Endothelial cell of hepatic sinusoid (primary cell): ENCODE measurements around the gene BCL7A.

Source experiments
- in situ Hi-C: cut with HindIII; loops from 2 replicates; pipeline ENCODE4 v1.10.0; 2017; ENCODE audit warnings: low sequenced_read_pairs

Gene BCL7A

DNA sequence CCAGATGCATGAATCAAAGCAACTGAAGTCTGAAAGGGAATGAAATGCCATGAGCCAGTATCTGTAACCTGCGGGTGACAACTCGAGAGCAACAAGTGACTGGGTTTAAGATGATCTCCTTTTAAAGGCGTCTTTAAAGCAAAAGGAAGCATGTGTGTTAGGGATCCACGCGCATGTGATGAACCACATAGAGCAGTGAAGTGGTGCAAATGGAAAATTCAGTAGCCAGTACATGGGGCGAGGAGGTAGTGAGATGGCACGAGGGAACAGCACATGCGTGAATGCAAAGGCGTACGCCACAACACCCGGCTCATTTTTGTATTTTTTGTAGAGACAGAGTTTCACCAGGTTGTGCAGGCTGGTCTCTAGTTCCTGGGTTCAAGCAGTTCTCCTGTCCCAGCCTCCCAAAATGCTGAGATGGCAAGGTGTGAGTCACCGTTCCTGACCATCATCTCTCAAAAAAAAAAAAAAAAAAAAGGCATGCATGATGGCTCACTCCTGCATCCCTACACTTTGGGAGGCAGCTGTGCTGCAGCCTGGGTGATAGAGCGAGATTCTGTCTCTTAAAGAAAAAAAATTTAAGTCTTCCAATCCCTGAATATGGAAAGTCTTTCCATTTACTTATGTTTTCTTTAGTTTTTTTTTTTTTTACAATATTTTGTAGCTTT is 24.6 kb upstream of the BCL7A start:
- in situ Hi-C loops: loop anchor here (5.0 kb wide), 1 partner anchor 120 kb away; no protein-coding TSS in a partner anchor

DNA sequence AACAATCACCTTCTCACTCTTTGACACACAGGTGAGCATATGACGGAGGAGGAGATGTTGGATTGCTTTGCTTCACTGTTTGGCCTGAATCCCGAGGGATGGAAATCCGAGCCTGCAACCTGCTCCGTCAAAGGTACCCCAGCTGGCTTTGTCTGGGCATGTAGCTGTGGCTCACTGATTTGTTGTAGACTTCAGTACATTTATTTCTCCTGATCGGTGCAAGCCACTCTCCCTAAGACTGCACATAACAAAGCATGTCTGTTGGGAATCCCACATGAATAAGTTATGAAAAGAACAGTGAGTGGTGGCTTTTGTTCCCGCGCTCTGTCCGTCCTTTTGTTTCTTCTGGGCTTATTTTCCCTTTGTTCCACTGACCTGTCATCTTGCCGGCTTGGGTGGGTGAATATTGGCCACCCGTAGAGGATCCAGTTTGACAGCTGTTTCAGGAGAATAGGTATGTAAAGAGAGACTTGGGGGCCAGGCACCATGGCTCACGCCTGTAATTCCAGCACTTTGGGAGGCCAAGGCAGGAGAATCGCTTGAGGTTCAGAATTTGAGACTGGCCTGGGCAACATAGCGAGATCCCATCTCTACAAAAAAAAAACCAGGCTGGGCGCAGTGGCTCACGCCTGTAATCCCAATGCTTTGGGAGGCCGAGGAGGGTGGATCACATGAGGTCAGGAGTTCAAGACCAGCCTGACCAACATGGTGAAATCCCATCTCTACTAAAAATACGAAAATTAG is 20.0 kb upstream of the BCL7A start:
- in situ Hi-C loops: no loop called here

DNA sequence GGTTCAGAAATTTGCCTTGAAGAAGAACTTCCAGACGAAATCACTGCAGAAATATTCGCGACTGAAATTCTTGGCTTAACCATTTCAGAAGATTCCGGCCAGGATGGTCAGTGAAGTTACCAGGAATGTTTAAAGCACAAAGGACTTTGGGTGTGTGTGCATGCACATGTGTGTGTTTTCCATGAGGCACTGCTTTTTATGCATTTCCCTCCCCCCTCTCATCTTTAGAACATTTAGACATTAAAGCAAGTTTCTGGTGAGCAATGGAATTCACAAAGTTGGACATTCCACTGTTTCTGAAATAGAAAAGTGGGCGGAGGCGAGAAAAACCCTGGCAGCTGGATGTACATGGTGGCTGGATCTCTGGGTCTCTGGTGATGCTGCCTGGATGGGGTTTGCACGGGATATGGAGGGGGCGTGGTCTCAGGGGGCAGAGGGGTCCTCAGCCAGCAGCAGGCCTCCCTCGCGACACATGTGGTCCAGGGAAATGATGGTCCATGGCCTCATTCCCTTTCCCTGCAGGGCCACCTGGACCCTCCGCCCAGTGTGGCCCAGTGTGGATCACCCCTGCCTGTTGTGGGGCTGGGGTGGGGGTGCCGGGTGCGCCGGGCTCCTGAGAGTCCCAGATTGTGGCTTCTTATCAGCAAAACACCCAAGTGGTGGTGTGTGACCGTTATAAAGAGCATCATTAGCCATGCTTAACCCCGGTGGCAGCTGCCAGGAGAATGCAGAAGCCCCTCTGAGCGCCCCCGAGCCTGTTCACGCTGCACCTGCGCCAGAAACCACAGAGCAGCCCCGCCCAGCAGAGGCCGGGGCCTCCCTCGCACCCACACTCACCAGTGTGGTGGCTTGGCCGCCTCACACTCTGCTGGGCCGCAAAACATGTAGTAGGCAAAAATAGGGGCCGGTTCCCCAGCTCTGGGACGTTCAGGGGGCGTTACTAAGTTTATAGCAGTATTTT is 17.8 kb upstream of the BCL7A start:
- in situ Hi-C loops: no loop called here

DNA sequence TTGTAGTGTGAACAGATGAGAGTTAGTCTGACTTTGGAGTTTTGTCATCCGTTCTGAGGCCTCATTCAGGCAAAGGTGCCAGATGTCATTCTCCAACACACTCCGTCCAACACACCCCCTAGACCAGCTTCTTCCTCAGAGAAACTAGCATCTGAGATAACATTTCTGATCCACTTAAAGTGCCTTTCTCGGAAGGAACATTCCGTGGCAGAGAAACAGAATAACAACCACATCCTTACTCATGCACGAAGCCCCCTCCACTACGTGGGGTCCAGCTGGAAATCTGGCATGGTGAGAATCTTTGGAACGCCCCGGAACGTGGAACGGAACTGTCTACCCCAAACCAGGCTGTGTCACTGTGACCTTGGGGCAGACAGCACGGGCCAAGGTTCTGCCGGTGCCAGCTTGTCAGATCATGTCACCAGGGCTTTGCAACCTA is 17.0 kb upstream of the BCL7A start:
- in situ Hi-C loops: no loop called here

DNA sequence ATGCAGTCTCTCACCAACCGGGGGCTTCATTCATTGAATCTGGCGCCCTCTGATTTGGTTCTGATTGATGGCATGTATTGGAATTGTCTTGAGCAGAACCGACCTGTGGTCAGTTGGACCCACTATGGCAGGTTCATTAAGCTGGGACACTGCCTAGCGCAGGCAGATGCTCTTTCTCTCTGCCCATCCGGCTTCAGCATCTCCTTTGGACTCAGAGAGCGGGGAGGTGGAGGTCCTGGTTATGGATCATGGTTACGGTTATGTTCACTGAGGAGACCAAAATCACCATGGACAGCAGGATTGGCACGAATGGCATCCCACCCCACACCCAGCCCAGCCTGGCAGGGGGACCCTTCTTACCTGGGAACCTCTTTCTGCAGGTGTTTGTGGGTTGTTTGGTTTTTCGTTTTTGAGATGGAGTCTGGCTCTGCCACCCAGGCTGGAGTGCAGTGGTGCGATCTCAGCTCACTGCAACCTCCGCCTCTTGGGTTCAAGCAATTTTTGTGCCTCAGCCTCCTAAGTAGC is 16.4 kb upstream of the BCL7A start:
- in situ Hi-C loops: no loop called here

DNA sequence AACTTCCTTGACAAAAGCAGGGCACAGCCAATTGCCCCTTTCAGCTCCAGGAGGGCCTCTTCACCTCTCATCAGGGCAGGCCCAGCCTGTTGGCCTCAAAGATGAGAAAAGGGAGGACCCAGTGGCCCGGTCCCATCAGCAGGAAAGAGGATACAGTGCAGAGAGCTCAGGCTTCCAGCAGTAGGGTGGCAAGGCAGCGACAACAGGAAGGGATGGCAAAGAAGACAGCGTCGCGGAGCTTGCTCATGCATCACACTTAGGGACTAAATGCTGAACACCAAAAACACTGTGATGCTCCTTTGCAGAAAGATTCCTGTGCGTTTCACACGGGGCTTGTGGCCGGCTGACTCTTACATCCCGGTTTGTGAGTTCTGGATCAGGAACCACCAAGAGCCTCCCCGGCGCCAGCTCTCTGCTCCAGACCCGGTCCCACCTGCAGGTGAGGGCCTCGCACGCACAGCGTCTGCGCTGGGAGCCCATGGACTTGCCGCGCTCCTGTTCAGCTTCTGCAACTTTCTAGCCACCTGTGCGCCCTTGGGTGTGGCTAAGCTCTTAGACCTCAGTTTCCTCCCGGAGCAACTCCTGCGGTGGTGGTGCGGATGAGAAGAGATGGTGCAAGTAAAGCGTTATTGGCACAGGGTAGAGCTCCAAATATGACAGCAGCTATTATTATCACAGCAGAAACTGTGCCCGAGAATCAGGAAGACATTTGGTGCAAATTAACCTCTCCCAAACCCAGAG is 15.3 kb upstream of the BCL7A start:
- in situ Hi-C loops: no loop called here

DNA sequence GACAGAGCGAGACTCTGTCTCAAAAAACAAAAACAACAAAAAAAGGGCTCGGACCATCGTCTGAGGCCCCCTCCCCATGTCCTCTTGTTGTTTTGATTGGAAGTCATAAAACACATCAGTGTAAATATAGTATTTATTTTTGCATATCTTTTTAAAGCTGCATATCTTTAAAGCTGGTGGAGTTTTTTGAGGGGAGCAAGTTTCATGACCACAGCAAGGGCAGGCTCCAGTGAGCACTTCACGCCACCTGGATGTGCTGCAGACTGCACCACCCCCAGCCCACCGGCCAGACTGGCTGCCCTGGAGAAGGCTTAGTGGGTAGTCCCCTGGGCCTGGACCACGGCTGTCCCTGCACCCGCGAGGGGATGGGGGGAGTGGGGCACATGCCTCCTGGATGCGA is 11.9 kb upstream of the BCL7A start:
- in situ Hi-C loops: loop anchor here (5.0 to 10.0 kb wide), 2 partner anchors 42 to 85 kb away; no protein-coding TSS in a partner anchor

DNA sequence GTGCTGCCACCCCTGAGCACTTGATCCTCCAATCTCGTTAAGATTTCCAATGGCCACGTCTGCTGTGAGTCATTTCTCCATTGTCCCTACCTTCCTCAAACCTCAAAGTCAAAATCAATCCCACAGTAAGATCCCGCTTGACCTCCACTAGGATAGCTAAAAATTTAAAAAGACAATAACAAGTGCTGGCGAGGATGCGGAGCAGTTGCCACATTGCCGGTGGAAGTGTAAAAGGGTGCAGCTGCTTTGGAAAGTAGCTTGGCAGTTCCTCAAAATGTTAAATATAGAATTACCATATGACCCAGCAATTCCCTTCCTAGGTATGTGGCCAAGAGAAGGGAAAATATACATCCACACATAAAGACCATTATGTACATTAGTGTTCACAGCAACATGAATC is 9.5 kb upstream of the BCL7A start:
- in situ Hi-C loops: loop anchor here (5.0 to 10.0 kb wide), 2 partner anchors 45 to 87 kb away; no protein-coding TSS in a partner anchor

DNA sequence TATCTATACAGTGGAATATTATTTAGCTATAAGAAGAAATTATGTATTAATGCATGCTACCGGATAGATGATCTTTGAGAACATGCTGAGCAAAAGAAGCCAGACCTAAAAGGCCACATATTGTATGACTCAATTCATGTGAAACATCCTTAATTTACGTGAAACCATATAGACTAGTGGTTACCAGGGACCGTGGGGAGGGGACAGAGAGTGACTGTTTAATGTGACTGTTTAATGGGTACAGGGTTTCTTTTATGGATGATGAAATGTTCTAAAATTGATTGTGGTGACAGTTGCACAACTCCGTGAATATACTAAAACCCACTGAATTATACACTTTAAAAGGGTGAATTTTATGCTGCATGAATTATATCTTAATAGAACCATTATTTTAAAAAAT is 8.5 kb upstream of the BCL7A start:
- in situ Hi-C loops: loop anchor here (5.0 to 10.0 kb wide), 2 partner anchors 46 to 88 kb away; no protein-coding TSS in a partner anchor

DNA sequence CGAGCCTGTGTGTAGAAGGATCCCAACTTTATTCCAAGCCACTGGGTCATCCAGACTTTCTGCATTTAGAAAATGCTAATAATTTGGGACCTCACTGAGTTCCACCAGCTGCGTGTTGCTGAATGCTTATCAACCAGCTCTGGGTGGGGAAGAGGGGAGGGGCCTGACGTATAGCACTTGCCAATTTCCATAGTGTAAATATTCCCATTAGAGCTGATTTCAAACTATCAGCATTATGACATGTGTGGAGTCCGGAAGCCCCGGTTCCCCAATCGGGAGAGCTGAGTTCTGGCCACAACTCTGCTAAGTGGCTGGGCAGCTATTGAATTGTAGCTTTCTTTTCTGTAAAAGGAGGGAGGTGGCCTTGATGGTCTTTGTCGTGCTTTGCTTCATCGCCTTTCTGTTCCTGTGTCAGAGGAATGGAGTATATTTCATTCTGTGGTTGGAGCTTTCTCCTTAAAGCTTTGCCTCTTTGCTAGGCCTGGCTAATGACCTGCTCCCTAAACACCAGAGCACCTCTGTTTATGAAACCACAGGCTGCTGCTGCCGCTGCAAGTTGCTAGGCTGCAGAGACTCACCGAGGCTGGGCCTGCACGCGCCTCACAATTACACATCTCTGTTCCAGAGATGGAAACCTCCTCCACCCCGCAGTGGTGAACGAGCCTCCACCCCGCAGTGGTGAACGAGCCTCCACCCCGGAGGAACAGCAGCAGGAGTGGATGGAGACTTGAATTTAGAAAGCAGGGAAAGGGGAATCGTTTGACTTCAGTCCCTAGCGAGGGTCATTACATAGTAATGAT is 7.7 kb upstream of the BCL7A start:
- in situ Hi-C loops: loop anchor here (5.0 to 10.0 kb wide), 2 partner anchors 47 to 89 kb away; no protein-coding TSS in a partner anchor

DNA sequence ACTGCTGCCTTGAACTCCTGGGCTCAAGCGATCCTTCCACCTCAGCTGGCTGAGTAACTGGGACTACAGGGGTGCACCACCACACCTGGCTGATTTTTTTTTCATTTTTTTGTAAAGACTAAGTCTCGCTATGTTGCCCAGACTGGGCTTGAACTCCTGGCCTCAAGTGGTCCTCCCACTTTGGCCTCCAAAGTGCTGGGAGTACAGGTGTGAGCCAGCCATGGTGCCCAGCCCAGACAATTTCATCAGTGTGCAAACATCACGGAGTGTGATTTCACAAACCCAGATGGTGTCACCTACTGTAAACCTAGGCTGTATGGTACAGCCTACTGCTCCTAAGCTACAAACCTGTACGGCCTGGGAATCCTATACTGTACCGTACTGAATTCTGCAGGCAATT is 6.9 kb upstream of the BCL7A start:
- in situ Hi-C loops: loop anchor here (5.0 to 10.0 kb wide), 2 partner anchors 47 to 90 kb away; no protein-coding TSS in a partner anchor

DNA sequence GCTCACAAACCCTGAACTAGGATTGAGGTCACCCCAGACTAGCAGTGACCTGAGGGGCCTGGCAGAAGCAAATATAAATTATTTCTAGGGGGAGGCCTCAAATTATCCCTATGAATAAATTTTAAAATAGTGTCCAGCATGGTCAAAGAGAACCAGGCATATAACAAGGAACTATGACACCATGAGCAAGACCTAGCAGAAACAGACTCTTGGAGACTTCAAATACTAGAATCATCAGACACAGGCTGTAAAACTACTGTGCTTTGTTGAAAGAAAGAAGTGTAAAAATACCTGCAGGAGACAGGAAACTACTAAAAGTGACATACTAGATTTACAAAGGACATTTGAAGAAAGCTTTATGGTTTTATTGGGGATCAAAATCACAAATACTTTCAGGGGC is 3.2 kb upstream of the BCL7A start:
- in situ Hi-C loops: loop anchor here (10.0 kb wide), 1 partner anchor 94 kb away; no protein-coding TSS in a partner anchor

DNA sequence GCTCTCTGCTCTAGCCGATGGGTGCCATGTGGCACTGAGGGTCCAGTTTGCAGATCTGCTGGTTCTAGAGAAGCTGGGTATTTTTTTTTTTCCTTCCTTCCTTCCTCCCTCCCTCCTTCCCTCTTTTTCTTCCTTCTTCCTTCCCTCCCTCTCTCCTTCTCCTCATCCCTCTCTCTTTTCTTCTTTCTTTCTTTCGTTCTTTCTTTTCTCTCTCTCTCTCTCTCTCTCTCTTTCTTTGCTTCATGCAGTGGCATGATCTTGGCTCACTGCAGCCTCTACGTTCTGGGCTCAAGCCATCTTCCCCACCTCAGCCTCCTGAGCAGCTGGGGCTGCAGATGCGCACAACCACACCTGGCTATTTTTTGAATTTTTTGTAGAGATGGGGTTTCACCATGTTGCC is 2.7 kb upstream of the BCL7A start:
- in situ Hi-C loops: loop anchor here (10.0 kb wide), 1 partner anchor 94 kb away; no protein-coding TSS in a partner anchor

DNA sequence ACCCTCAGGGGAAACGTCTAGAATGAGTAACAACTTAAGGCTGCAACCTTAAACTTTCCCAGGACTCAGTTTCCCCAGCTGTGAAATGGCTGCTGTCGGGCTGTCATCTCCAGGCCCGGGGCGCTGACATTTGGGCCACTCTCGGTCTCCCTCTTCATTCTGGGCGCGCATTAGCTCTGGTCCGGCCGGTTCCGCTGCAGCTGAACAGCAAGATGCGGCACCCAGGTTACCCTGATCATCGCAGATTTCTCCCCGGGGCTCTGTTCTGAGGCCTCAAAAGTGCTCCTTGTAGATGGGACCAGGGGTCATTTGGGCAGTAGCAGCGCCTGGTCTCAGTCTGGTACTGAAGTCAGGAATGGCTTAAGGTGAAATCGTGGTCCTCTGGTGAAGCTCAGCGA is 890 bp upstream of the BCL7A start:
- in situ Hi-C loops: no loop called here

DNA sequence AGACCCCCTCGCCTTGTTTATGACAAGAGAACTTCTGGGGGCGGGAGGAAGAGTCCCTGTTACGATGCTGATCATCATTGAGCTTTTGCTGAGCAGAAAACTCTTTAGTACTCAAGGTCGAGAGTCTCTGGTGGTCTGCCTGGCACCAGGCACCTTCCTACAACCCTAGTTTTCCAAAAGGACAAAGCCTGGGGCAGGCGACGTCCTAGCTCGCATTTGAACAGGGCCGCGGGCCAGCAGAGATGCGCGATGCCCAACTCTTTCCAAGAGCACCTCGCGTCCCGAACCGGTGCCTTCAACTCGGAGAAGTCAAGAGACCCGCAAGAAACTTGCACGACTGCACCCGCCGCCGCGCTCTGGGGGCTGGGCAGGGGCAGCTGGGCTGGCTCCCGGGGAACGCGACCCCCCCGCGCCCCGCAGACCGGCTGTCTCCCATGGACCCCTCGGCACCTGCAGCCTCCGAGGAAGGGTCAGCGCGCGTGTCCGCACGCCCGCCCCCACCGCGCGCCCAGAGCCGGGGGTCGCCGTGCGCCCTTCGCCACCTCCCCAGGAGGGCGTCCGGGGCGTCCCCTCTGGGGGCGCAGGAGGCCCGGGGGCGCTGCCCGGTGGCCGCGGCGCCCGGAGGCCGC is 377 bp upstream of the BCL7A start:
- in situ Hi-C loops: no loop called here

DNA sequence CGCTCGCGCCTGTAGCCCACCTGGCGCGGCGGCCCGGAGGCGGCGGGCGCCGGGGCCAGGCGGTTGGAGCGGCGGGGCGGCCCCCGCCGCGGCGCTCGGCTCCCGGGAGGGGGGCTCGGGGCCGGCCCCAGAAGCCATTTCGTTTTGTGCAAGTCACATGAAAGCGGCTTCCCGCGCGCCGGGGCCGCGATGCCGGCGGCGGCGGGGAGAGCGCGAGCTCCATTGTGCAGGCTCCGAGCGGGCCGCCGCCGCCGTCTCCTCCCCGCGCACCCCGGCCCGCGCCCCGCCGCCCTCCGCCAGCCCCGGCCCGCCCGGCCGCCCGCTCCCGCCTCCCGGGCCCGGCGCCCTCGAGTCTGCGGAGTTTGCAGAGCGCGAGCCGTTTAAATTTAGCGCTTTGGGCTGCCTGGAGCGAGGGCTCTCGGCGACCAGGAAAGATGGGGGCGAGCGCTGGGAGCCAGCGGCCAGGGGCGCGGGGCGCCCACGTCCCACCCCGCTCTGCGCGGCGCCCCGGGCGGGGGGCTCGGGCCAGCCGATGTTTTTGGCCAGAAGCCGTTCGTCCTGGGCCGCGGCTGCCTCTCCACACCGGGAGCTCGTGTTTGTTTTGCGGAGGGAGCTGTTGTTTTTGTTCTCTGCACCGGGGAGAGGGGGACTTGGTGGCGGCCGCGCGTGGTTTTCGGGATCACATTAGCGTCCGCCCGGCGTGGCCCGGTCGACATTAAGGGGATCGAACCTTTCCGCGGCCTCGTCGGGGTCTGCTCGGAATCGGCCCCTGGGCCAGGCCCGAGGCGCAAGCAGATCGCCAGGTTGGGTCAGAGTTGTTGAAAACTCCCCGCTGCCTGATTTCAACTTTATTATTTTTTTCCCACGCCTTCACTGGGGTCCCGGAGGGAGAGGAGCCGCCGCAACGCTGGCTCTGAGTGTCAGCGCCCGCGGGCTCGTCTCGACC is 982 bp downstream of the BCL7A start:
- in situ Hi-C loops: no loop called here

DNA sequence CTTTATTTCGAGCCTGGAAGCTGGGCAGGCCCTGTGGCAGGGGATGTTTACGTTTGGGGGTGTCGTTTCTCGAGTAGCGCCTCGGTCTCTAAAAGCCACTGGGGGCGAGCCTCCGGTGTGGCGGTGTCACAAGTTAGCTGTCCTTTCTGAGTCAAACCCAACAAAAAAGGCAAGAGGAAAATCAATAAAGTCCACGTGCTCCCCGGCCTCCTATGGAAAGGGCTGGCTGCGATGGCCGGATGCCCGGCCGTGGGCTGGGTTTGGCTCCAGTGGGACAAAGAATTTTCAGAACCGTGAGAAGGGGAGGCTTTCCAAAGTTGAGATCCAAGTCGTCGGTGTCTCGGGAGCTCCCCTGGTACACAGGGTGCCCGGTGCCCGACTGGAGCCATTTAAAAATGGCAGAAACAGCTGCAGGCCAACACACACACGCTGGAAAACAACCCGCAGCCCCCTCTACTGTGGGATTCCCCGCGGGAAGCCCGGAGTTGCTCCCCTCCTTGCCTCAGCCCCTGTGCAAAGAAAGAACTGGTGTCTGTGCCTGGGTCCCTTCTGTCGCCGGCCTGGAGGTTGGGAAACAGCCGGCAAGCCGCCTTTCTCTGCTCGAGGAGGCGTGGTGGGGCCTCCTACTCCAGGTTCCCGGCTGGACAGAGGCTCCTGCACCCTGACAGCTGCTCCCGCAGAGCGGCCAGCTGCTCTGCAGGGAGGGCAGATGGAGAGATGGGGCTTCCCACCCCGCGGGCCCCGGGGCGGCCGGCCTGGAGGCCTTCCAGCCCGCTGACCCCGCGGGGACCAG is 1.9 kb downstream of the BCL7A start:
- in situ Hi-C loops: no loop called here
